Progenitor cell of endocrine pancreas (in vitro differentiated cells): ENCODE data around the gene MUC21. TPM values are rescaled to one million over a fixed set of nuclear protein-coding genes. Genes with fewer than 3 reads are reported as not detected.

Source experiments
- DNase-seq: peaks from one replicate; pipeline ENCODE4 v3.0.0; 2021; ENCODE audit warnings: low spot score; ENCODE audit not compliant: unreplicated experiment
- H3K27ac Mint-ChIP-seq: 2 replicates; pipeline ENCODE4 v1.8.0; 2021; ENCODE audit warnings: mild to moderate bottlenecking, moderate library complexity, mixed read lengths
- H3K27me3 Mint-ChIP-seq: 2 replicates; pipeline ENCODE4 v1.8.0; 2021; ENCODE audit warnings: mixed read lengths
- H3K36me3 Mint-ChIP-seq: 2 replicates; pipeline ENCODE4 v1.8.0; 2022; ENCODE audit warnings: mixed read lengths; ENCODE audit not compliant: insufficient read depth
- H3K4me1 Mint-ChIP-seq: 2 replicates; pipeline ENCODE4 v1.8.0; 2021; ENCODE audit warnings: low read depth, mixed read lengths
- H3K4me3 Mint-ChIP-seq: 2 replicates; pipeline ENCODE4 v1.8.0; 2021; ENCODE audit warnings: low read depth, mild to moderate bottlenecking, moderate library complexity, mixed read lengths
- H3K9me3 Mint-ChIP-seq: 2 replicates; pipeline ENCODE4 v1.8.0; 2021; ENCODE audit warnings: low read depth, mixed read lengths
- CTCF ChIP-seq: fragments of 200-600 bp; sonication (generic); IDR thresholded peaks from one replicate; pipeline ENCODE4 v1.5.0; 2021; ENCODE audit warnings: antibody characterized with exemption, mild to moderate bottlenecking; ENCODE audit not compliant: unreplicated experiment
- total RNA-seq: library from RNA; stranded (reverse); gene quantifications from 2 replicates; pipeline ENCODE4 v1.2.1, GENCODE V29; 2021

Gene MUC21
- total RNA-seq, 1 donor from 2014 or later, result not detected

GRCh38 chr6:31035862-31036497, 52.5 kb downstream of the MUC21 start:
- no peak for TF ChIP-seq CTCF
- Mint-ChIP-seq H3K4me3 (no peak overlapping the region), H3K27ac (no peak overlapping the region), H3K4me1 (peaks cover 13% of the 10 kb centered on the region), H3K36me3 (no peaks in the 10 kb centered on the region), H3K9me3 (no peaks in the 10 kb centered on the region), H3K27me3 (peaks cover 32% of the 10 kb centered on the region)
- DNase-seq, result no peak

GRCh38 chr6:31037169-31037568, 53.7 kb downstream of the MUC21 start:
- H3K27ac Mint-ChIP-seq, result no peak overlapping the region
- no peak for TF ChIP-seq CTCF
- peaks cover 28% of the 10 kb centered on the region for H3K27me3 Mint-ChIP-seq
- H3K4me1 Mint-ChIP-seq, result peaks cover 20% of the 10 kb centered on the region
- DNase-seq, result no peak
- no peaks in the 10 kb centered on the region for H3K9me3 Mint-ChIP-seq
- H3K36me3 Mint-ChIP-seq, result no peaks in the 10 kb centered on the region
- no peak overlapping the region for H3K4me3 Mint-ChIP-seq

GRCh38 chr6:31037682-31038081, 54.2 kb downstream of the MUC21 start:
- no peak for DNase-seq
- Mint-ChIP-seq H3K36me3 (no peaks in the 10 kb centered on the region), H3K27ac (no peak overlapping the region), H3K4me1 (peaks cover 20% of the 10 kb centered on the region), H3K27me3 (peaks cover 23% of the 10 kb centered on the region), H3K4me3 (no peak overlapping the region), H3K9me3 (no peaks in the 10 kb centered on the region)
- no peak for TF ChIP-seq CTCF

GRCh38 chr6:31038559-31038958, 55.0 kb downstream of the MUC21 start:
- H3K4me3 Mint-ChIP-seq, result no peak overlapping the region
- TF ChIP-seq CTCF, result no peak
- H3K36me3 Mint-ChIP-seq, result no peaks in the 10 kb centered on the region
- peaks cover 23% of the 10 kb centered on the region for H3K27me3 Mint-ChIP-seq
- no peak for DNase-seq
- no peak overlapping the region for H3K27ac Mint-ChIP-seq
- H3K4me1 Mint-ChIP-seq, result peaks cover 20% of the 10 kb centered on the region
- no peaks in the 10 kb centered on the region for H3K9me3 Mint-ChIP-seq

Other genes starting within 250 kb of the MUC21 start
- 111 and 115 TPM in 2 replicates for gene FLOT1, start 241.0 kb upstream of the MUC21 start, total RNA-seq
- gene IER3, start 239.2 kb upstream of the MUC21 start, total RNA-seq, result 22.1 and 23.2 TPM in 2 replicates
- 154 and 163 TPM in 2 replicates for gene DDR1, start 99.2 kb upstream of the MUC21 start, total RNA-seq
- gene GTF2H4, start 75.5 kb upstream of the MUC21 start, total RNA-seq, result 73.0 and 74.7 TPM in 2 replicates
- 56.3 and 58.0 TPM in 2 replicates for gene VARS2, start 69.5 kb upstream of the MUC21 start, total RNA-seq
- gene SFTA2, start 51.5 kb upstream of the MUC21 start, total RNA-seq, result 1.0 and 2.6 TPM in 2 replicates
- 0.05 TPM in 1 of 2 replicates, not detected in the other for gene MUCL3, start 42.7 kb upstream of the MUC21 start, total RNA-seq
- not detected in 2 replicates for gene MUC22, start 26.8 kb downstream of the MUC21 start, total RNA-seq
- gene C6orf15, start 128.9 kb downstream of the MUC21 start, total RNA-seq, result not detected in 2 replicates
- not detected in 2 replicates for gene PSORS1C1, start 131.1 kb downstream of the MUC21 start, total RNA-seq
- gene CDSN, start 136.7 kb downstream of the MUC21 start, total RNA-seq, result not detected in 2 replicates
- gene PSORS1C2, start 155.3 kb downstream of the MUC21 start, total RNA-seq, result not detected in 2 replicates
- 47.2 and 47.3 TPM in 2 replicates for gene CCHCR1, start 174.1 kb downstream of the MUC21 start, total RNA-seq
- gene TCF19, start 174.9 kb downstream of the MUC21 start, total RNA-seq, result 9.3 and 9.6 TPM in 2 replicates
- 0.49 and 1.6 TPM in 2 replicates for gene POU5F1, start 187.0 kb downstream of the MUC21 start, total RNA-seq